Choroid plexus epithelial cell (primary cell): ENCODE measurements around the gene GPR183.
A peak's percentile ranks its signal among the peaks of the same experiment; 100 is the strongest.

Experiments used
- DNase-seq: peaks from one replicate; pipeline ENCODE4 v3.0.0-alpha.2; 2010; ENCODE audit warnings: low read depth
- H3K4me3 ChIP-seq: 2 replicates; pipeline ENCODE4 v1.5.1; 2011; ENCODE audit warnings: low read depth, mild to moderate bottlenecking, control low read depth, low read length, moderate library complexity
- TF ChIP-seq, protein P1 (sequence below): conservative IDR thresholded peaks from 2 replicates; pipeline ENCODE4 v1.5.1; 2011; ENCODE audit warnings: low read depth, mild to moderate bottlenecking, control low read depth, inconsistent platforms, low read length, moderate library complexity

The GPR183 gene

DNA sequence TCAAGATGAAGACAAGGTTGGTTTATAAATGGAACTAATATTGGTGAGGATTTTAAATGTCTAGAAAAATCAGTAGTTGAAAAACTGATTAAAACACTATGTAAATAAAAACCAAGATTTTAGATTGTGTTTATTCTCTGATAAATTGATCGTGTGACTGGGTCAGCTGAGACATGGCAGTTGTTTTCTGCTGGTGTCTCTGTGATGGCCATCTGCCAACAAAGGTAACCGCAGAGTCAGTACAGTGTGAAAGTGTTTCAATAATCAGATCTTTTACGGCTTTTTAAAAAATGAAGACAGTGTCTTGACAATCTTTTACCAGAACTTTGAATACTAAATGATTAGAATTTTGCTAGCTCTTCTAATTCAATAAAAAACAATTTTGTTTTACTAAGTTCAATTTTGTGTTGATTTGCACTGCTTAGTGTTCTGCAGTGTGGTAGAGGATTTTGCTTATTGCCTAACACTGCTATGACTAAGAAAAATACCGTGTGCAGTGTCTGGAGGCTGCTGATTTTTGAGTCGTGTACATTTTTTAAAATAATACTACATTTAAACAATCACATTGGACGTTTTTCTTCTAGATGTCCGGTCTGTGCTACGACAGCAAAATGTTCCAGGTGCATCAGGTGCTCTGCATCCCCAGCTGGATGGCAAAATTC lies 32.7 kb upstream of the GPR183 start:
- H3K4me3 ChIP-seq, result no peak overlapping the region
- DNase-seq, result peak; percentile 83
- TF ChIP-seq, protein P1, sequence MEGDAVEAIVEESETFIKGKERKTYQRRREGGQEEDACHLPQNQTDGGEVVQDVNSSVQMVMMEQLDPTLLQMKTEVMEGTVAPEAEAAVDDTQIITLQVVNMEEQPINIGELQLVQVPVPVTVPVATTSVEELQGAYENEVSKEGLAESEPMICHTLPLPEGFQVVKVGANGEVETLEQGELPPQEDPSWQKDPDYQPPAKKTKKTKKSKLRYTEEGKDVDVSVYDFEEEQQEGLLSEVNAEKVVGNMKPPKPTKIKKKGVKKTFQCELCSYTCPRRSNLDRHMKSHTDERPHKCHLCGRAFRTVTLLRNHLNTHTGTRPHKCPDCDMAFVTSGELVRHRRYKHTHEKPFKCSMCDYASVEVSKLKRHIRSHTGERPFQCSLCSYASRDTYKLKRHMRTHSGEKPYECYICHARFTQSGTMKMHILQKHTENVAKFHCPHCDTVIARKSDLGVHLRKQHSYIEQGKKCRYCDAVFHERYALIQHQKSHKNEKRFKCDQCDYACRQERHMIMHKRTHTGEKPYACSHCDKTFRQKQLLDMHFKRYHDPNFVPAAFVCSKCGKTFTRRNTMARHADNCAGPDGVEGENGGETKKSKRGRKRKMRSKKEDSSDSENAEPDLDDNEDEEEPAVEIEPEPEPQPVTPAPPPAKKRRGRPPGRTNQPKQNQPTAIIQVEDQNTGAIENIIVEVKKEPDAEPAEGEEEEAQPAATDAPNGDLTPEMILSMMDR, result no peak

DNA sequence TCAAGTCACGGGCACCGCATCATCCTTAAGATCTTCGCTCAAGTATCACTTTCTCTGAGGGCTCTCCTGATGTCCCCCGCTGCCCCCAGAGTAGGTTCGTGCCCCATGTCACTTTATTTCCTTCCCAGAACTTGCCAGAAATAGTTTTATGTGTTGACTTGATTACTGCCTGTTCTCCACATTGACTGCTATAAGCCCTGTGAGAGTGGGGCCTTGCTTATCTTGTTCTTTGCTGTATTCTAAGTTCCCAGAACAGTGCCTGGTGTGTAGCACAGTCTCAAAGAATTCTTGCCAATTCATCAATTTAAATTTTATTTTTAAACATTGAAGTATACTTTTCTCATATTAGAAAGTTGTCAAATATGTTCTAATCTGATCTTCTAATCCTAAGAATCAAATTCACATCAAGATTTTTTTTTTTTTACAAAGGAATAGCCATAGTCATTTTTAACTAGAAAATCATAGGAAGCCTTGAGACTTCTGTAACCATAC lies 32.1 kb upstream of the GPR183 start:
- no peak for DNase-seq
- H3K4me3 ChIP-seq, result no peak overlapping the region
- TF ChIP-seq, protein P1, result no peak

DNA sequence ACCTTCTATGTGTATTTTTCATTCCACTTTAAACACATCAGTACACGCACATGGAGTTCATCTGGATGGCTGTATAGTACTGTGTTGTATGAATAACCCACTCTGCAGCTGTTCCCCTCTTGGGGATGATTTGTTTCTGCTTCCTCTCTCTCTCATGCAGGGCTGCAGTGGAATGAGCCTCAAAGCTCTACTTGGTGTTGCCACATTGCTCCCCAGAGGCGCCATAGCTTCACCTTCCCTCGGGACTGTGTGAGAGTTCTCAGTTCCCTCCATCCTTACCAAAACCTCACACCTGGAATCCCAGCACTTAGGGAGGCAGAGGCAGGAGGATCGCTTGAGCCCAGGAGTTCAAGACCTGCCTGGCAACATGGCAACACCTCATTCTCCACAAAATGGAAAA lies 28.4 kb upstream of the GPR183 start:
- no peak overlapping the region for H3K4me3 ChIP-seq
- DNase-seq, result no peak
- TF ChIP-seq, protein P1, result no peak

DNA sequence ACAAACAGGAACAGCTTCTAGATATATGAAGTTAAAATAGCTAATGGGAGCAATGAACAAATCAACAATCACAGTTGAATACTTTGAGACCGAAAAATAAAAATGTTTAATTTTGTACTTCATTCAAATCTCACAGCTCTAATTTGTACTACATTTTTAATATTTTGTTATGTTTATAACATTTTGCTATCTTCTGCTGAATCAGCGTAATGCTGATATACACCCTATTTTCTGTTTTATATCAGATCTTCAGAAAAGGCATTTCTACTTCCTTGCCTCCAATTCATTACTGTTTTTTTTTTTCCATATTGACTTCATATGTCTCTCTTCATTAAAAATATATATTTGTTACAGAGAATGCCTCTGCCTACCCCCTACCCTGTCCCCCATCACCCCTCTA lies 27.9 kb upstream of the GPR183 start:
- TF ChIP-seq, protein P1, result no peak
- no peak overlapping the region for H3K4me3 ChIP-seq
- no peak for DNase-seq

DNA sequence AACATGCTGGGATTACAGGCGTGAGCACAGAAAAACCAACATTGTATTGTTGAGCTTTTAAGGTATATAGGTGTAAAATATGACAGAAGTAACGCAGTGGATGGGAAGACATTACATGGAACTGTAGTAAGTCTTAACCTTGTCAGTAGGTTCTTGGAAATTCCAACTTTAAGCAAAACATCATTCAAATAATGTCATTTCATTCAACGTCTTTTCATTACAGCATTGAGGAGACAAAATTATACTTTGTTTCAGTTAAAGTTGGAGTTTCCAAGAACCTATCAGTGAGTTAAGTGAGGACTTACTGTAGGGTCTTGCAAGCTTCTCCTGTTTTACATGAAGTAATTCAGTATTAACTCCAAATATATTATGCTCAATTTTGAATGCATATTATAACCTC lies 27.0 kb upstream of the GPR183 start:
- H3K4me3 ChIP-seq, result no peak overlapping the region
- DNase-seq, result no peak
- TF ChIP-seq, protein P1, result no peak

DNA sequence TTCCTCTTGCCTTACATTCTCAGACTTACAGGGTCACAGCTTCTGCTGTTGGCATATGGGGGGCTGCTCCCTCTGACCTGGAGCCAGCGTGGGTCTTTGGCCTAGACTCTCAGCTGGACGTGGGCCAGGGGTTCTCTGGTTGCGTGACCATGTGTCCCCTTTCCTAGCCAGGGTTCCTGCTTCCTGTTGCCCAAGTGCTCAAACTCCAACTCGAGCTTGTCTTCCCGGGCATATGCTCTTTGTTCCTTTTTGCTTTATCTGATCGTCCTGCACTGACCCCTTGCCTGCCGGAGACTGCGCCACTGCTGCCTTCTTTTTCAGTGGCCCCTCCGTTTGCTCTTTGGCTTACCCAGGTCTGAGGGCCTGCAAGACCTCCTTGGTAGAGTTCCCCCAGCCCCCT lies 25.3 kb upstream of the GPR183 start:
- TF ChIP-seq, protein P1, result no peak
- no peak overlapping the region for H3K4me3 ChIP-seq
- DNase-seq, result no peak

DNA sequence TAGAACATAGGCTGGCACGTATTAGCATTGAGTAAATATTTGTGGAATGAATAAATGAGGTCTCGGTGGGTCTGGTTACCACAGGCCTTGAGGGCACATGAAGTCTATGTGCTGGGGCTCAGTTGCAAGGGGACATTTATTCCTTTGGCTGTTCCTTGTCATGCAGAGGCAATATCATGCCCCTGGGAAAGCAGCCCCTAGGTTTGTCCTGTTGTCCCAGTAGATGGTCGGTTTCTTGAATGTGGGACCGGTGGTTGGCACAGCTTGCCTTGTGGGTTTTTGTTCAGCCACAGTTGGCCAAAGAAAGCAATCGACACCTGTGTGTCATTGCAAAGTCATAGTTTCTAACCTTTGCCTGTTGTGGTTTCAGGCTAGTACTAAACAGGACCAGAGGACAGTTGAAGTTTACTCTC lies 24.7 kb upstream of the GPR183 start:
- TF ChIP-seq, protein P1, result no peak
- no peak for DNase-seq
- H3K4me3 ChIP-seq, result no peak overlapping the region
